ENCODE measurements around the gene AATK.

Gene AATK

GRCh38 chr17:81200695-81201580, 34.9 kb upstream of the AATK start:
- DNase-seq: peak; percentile 79 to 84
- TF ChIP-seq GATA1 (IDR thresholded peaks at IDR 0.05; ENCODE audit: low read depth, low read length): no peak
- TF ChIP-seq POLR2A (IDR thresholded peaks at IDR 0.05; ENCODE audit: low read length): no peak

GRCh38 chr17:81200201-81200600, 34.2 kb upstream of the AATK start:
- TF ChIP-seq POLR2A (IDR thresholded peaks at IDR 0.05; ENCODE audit: low read length): no peak
- no peak for TF ChIP-seq GATA1 (IDR thresholded peaks at IDR 0.05; ENCODE audit: low read depth, low read length)
- DNase-seq: no peak

GRCh38 chr17:81199482-81199830, 33.4 kb upstream of the AATK start:
- TF ChIP-seq GATA1 (IDR thresholded peaks at IDR 0.05; ENCODE audit: low read depth, low read length): no peak
- TF ChIP-seq POLR2A (IDR thresholded peaks at IDR 0.05; ENCODE audit: low read length): no peak
- no peak for DNase-seq

GRCh38 chr17:81198826-81199481, 32.9 kb upstream of the AATK start:
- no peak for TF ChIP-seq POLR2A (IDR thresholded peaks at IDR 0.05; ENCODE audit: low read length)
- TF ChIP-seq GATA1 (IDR thresholded peaks at IDR 0.05; ENCODE audit: low read depth, low read length): no peak
- DNase-seq: no peak

- no peak for TF ChIP-seq POLR2A (IDR thresholded peaks at IDR 0.05; ENCODE audit: low read length)
- no peak for TF ChIP-seq GATA1 (IDR thresholded peaks at IDR 0.05; ENCODE audit: low read depth, low read length)
- DNase-seq: no peak
Observed at GRCh38 chr17:81197831-81198490, 31.9 kb upstream of the AATK start.

- TF ChIP-seq GATA1 (IDR thresholded peaks at IDR 0.05; ENCODE audit: low read depth, low read length) (no peak), POLR2A (IDR thresholded peaks at IDR 0.05; ENCODE audit: low read length) (no peak)
Observed at GRCh38 chr17:81197409-81197795, 31.4 kb upstream of the AATK start.

GRCh38 chr17:81196505-81197408, 30.7 kb upstream of the AATK start:
- TF ChIP-seq GATA1 (IDR thresholded peaks at IDR 0.05; ENCODE audit: low read depth, low read length) (no peak), POLR2A (IDR thresholded peaks at IDR 0.05; ENCODE audit: low read length) (no peak)
- no peak for DNase-seq

More at GRCh38 chr17:81197409-81197795, 31.4 kb upstream of the AATK start:
- DNase-seq: no peak

GRCh38 chr17:81195941-81196495, 30.0 kb upstream of the AATK start:
- TF ChIP-seq GATA1 (IDR thresholded peaks at IDR 0.05; ENCODE audit: low read depth, low read length): no peak
- TF ChIP-seq POLR2A (IDR thresholded peaks at IDR 0.05; ENCODE audit: low read length): no peak
- DNase-seq: no peak

GRCh38 chr17:81194941-81195901, 29.2 kb upstream of the AATK start:
- TF ChIP-seq POLR2A (IDR thresholded peaks at IDR 0.05; ENCODE audit: low read length): no peak
- TF ChIP-seq GATA1 (IDR thresholded peaks at IDR 0.05; ENCODE audit: low read depth, low read length): no peak
- no peak for DNase-seq

GRCh38 chr17:81194225-81194760, 28.3 kb upstream of the AATK start:
- DNase-seq: no peak
- no peak for TF ChIP-seq POLR2A (IDR thresholded peaks at IDR 0.05; ENCODE audit: low read length)
- TF ChIP-seq GATA1 (IDR thresholded peaks at IDR 0.05; ENCODE audit: low read depth, low read length): no peak

GRCh38 chr17:81193470-81194224, 27.6 kb upstream of the AATK start:
- no peak for DNase-seq
- no peak for TF ChIP-seq GATA1 (IDR thresholded peaks at IDR 0.05; ENCODE audit: low read depth, low read length)
